DND-41 (cell line): ENCODE results near the gene ATP2A3.
A peak's percentile ranks its signal among the peaks of the same experiment; 100 is the strongest.

Experiments used
- ATAC-seq: fragments of 200-7000 bp; cut with Tn5 transposase; 3 replicates; pipeline ENCODE4 v1.9.1; 2021; ENCODE audit warnings: low read depth; ENCODE audit not compliant: insufficient read depth
- DNase-seq: peaks from one replicate; pipeline ENCODE4 v3.0.0-alpha.2; 2020
- H2AFZ ChIP-seq: 2 replicates; pipeline ENCODE4 v1.6.0; 2012; ENCODE audit warnings: low read depth, low read length
- H3K27ac ChIP-seq: 2 replicates; pipeline ENCODE4 v1.5.1; 2012; ENCODE audit warnings: low read length, inconsistent platforms
- H3K27me3 ChIP-seq: fragments of 200-600 bp; sonication (generic); 2 replicates; pipeline ENCODE4 v1.6.0; 2012; ENCODE audit warnings: low read length, mild to moderate bottlenecking, inconsistent platforms; ENCODE audit not compliant: insufficient read depth, poor library complexity
- H3K36me3 ChIP-seq: 2 replicates; pipeline ENCODE4 v1.5.1; 2012; ENCODE audit warnings: low read length, inconsistent platforms; ENCODE audit not compliant: insufficient read depth
- H3K4me1 ChIP-seq: 2 replicates; pipeline ENCODE4 v1.5.1; 2012; ENCODE audit warnings: mild to moderate bottlenecking, low read length; ENCODE audit not compliant: insufficient read depth
- H3K4me2 ChIP-seq: 2 replicates; pipeline ENCODE4 v1.6.0; 2012; ENCODE audit warnings: mild to moderate bottlenecking, moderate library complexity, low read length, inconsistent platforms; ENCODE audit not compliant: insufficient read depth
- H3K4me3 ChIP-seq, 2 experiments: fragments of 200-600 bp in 1 of 2; shearing (Covaris generic) in 1 of 2; 2 replicates each; pipeline ENCODE4 v1.5.1; 2012 to 2016; ENCODE audit warnings: inconsistent platforms in 2 of 2, low read length in 2 of 2, mild to moderate bottlenecking in 2 of 2, low read depth in 1 of 2, moderate library complexity in 1 of 2
- H3K79me2 ChIP-seq: 2 replicates; pipeline ENCODE4 v1.6.0; 2012; ENCODE audit warnings: low read length, inconsistent platforms; ENCODE audit not compliant: insufficient read depth
- H3K9ac ChIP-seq: 2 replicates; pipeline ENCODE4 v1.6.0; 2012; ENCODE audit warnings: low read depth, mild to moderate bottlenecking, inconsistent platforms, low read length, moderate library complexity
- H3K9me3 ChIP-seq: 2 replicates; pipeline ENCODE4 v1.5.1; 2012; ENCODE audit warnings: low read length, moderate library complexity, mild to moderate bottlenecking, inconsistent platforms; ENCODE audit not compliant: insufficient read depth, severe bottlenecking
- H4K20me1 ChIP-seq: 2 replicates; pipeline ENCODE4 v1.6.0; 2012; ENCODE audit warnings: low read length; ENCODE audit not compliant: insufficient read depth
- CTCF ChIP-seq: IDR thresholded peaks from 2 replicates; pipeline ENCODE4 v1.5.1; 2012; ENCODE audit warnings: borderline replicate concordance, low read length, moderate library complexity, mild to moderate bottlenecking; ENCODE audit not compliant: poor library complexity, severe bottlenecking; ENCODE audit errors: extremely low read depth
- EZH2 ChIP-seq: IDR thresholded peaks from 3 replicates; pipeline ENCODE4 v1.6.1; 2012; ENCODE audit warnings: borderline replicate concordance, low read depth, mild to moderate bottlenecking, moderate library complexity, low read length, inconsistent platforms; ENCODE audit not compliant: severe bottlenecking

ATP2A3 gene

GRCh38 chr17:3961564-3962047, 2.6 kb downstream of the ATP2A3 start:
- Histone ChIP-seq H3K4me3 (peak overlapping the region; percentile 66 to 90; a peak in 3 of 4 replicates), H3K4me1 (peaks cover 66% of the 10 kb centered on the region), H3K27ac (peak overlapping the region; percentile 99), H3K36me3 (peaks cover 47% of the 10 kb centered on the region), H3K79me2 (peaks cover 73% of the 10 kb centered on the region), H2AFZ (no peak overlapping the region), H4K20me1 (peaks cover 53% of the 10 kb centered on the region), H3K9ac (peak overlapping the region; percentile 83), H3K9me3 (no peaks in the 10 kb centered on the region), H3K4me2 (peak overlapping the region; percentile 91), H3K27me3 (no peaks in the 10 kb centered on the region)
- no peak for TF ChIP-seq EZH2
- no peak for TF ChIP-seq CTCF
- ATAC-seq (peak; percentile 62), DNase-seq (peak; percentile 95)

- H3K27ac ChIP-seq, result peak overlapping the region; percentile 99
- H3K36me3 ChIP-seq, result peaks cover 54% of the 10 kb centered on the region
- DNase-seq (no peak), ATAC-seq (no peak)
- H3K4me2 ChIP-seq, result peak overlapping the region; percentile 91
- TF ChIP-seq EZH2 (no peak), CTCF (peak; percentile 7)
- no peak overlapping the region for H2AFZ ChIP-seq
- H3K9ac ChIP-seq, result peak overlapping the region; percentile 83
- peaks cover 61% of the 10 kb centered on the region for H4K20me1 ChIP-seq
- no peaks in the 10 kb centered on the region for H3K27me3 ChIP-seq
- H3K4me3 ChIP-seq, result peak overlapping the region in 1 of 2 experiments; percentile 90; a peak in 2 of 4 replicates
- H3K4me1 ChIP-seq, result peaks cover 68% of the 10 kb centered on the region
- peaks cover 81% of the 10 kb centered on the region for H3K79me2 ChIP-seq
- H3K9me3 ChIP-seq, result no peaks in the 10 kb centered on the region
Measured at GRCh38 chr17:3960764-3961163, 3.5 kb downstream of the ATP2A3 start.

- TF ChIP-seq EZH2 (no peak), CTCF (no peak)
- ATAC-seq (no peak), DNase-seq (no peak)
- Histone ChIP-seq H3K27ac (peak overlapping the region; percentile 99), H3K4me2 (peak overlapping the region; percentile 91), H4K20me1 (peaks cover 67% of the 10 kb centered on the region), H3K9ac (peak overlapping the region; percentile 83), H3K27me3 (no peaks in the 10 kb centered on the region), H2AFZ (no peak overlapping the region), H3K9me3 (no peaks in the 10 kb centered on the region), H3K4me3 (peak overlapping the region in 1 of 2 experiments; percentile 90; a peak in 1 of 4 replicates), H3K36me3 (peaks cover 60% of the 10 kb centered on the region), H3K79me2 (peaks cover 88% of the 10 kb centered on the region), H3K4me1 (peaks cover 61% of the 10 kb centered on the region)
Measured at GRCh38 chr17:3959921-3960601, 4.2 kb downstream of the ATP2A3 start.
